Activated CD4-positive, alpha-beta T cell treated with anti-CD3 and anti-CD28 coated beads, Interleukin-2, amount 50 U/mL, for 48 hours (primary cell): ENCODE measurements around the gene DNAJC25.

Experiments used
- DNase-seq, 2 experiments: peaks; one replicate each; pipeline ENCODE4 v3.0.0-alpha.2; 2020

DNAJC25 gene

GRCh38 chr9:111674319-111674718 lies 43.2 kb downstream of the DNAJC25 start:
- DNase-seq = no peak

DNA sequence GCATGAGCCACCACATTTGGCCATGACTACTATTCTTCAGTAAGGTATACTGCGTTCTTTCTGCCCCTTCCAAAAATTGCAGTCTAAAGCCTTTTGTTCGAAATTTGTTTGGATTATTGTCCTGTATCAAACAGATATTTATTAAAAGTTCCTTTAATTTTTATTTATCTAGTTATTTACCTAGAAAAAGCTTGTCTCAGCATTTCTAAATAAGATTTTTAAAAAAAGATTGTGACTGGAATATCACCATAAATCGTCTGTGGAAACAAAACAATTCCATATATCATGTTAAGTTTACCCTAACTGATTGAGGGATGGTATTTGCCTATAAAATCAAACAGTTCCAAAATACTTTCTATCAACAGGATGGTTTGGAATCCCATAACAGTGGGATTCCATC lies 45.0 kb downstream of the DNAJC25 start:
- no peak for DNase-seq

DNA sequence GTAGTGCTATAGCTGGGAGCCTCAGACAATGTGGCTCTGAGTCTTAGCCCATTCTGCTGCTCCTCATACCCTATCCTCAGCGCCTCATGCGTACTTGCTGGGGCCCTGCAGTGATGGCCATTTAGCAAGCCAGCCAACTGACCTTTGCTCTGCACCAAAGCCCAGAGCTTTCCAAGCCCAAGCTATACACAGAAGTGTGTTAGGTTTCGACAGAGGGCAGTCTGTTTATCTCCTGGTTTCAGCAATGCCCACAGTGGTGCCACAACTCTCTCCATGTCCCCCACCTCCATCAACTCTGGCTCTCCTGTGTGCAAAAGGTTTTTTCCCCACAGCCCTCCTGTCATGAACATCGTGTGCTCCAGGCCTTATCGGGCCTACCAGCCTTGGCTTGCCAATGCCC lies 47.2 kb downstream of the DNAJC25 start:
- no peak for DNase-seq

GRCh38 chr9:111679199-111679598 lies 48.1 kb downstream of the DNAJC25 start:
- DNase-seq = no peak

DNA sequence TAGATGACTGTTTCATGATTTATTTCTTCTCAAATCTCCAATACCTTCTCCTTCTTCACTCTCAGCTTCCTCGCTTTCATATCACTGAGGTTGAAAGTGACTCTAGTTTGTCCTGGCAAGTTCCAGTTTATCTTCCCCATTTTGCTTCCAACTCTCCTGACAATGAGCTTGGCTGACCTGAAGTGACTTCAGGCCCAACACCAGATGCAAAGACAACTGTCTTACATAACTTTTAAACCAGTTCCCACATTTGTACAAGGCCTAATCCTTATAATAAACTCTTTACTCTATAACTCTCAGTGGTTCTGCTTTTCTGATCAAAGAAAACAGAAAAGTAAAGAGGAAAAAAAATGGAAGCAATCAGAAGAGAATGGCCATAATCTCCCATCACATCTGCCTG lies 52.3 kb downstream of the DNAJC25 start:
- no peak for DNase-seq

GRCh38 chr9:111691672-111692329 lies 60.7 kb downstream of the DNAJC25 start:
- no peak for DNase-seq

DNA sequence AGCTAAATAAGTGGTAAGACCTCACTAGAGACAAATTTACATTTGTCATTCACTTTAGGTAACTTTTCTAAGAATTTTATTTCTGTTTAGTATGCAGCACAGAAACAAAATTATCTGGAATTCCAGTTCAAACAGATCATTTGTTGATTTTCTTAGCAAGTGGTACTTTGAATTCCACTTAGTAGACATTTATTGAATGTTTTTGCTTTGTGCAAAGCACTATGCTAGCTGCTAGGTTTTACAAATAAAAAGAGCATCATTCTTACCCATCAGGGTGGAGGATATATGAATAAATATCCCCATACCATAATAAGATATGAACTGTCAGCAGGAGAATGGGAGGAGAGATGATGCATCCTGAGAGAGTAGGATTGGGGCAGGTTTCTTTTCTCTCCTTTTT lies 65.7 kb downstream of the DNAJC25 start:
- no peak for DNase-seq

- DNase-seq = no peak
Observed at GRCh38 chr9:111700776-111701175, 69.6 kb downstream of the DNAJC25 start.
